Endodermal cell (in vitro differentiated cells): Measurements from ENCODE around the gene SH3YL1. TPM values are rescaled to one million over a fixed set of nuclear protein-coding genes. Genes with fewer than 3 reads are reported as not detected.
A peak's percentile ranks its signal among the peaks of the same experiment; 100 is the strongest.

Experiments used
- DNase-seq: peaks from one replicate; pipeline ENCODE4 v3.0.0-alpha.2; 2017
- H3K27ac ChIP-seq: 2 replicates; pipeline ENCODE4 v1.5.1; 2013; ENCODE audit warnings: mild to moderate bottlenecking, low read depth, low read length, moderate library complexity
- H3K27me3 ChIP-seq: 2 replicates; pipeline ENCODE4 v1.6.1; 2013; ENCODE audit warnings: mild to moderate bottlenecking, low read length, moderate library complexity; ENCODE audit not compliant: insufficient read depth, control insufficient read depth, poor library complexity, severe bottlenecking
- H3K36me3 ChIP-seq: 2 replicates; pipeline ENCODE4 v1.7.0; 2013; ENCODE audit warnings: mild to moderate bottlenecking, low read length, moderate library complexity; ENCODE audit not compliant: control insufficient read depth, insufficient read depth
- H3K4me1 ChIP-seq: one replicate; pipeline ENCODE4 v1.7.0; 2013; ENCODE audit warnings: low read length; ENCODE audit not compliant: control insufficient read depth, insufficient read depth
- H3K4me3 ChIP-seq: 2 replicates; pipeline ENCODE4 v1.5.1; 2013; ENCODE audit warnings: mild to moderate bottlenecking, low read length, moderate library complexity
- H3K9ac ChIP-seq: 2 replicates; pipeline ENCODE4 v1.6.1; 2013; ENCODE audit warnings: mild to moderate bottlenecking, low read length, moderate library complexity; ENCODE audit not compliant: poor library complexity, severe bottlenecking; ENCODE audit errors: extremely low read depth
- H3K9me3 ChIP-seq: 2 replicates; pipeline ENCODE4 v1.6.1; 2013; ENCODE audit warnings: mild to moderate bottlenecking, low read length, moderate library complexity; ENCODE audit not compliant: control insufficient read depth
- H3K27ac Mint-ChIP-seq: 2 replicates; pipeline ENCODE4 v1.8.0; 2020; ENCODE audit warnings: mixed read lengths
- H3K27me3 Mint-ChIP-seq: 2 replicates; pipeline ENCODE4 v1.8.0; 2021; ENCODE audit warnings: mild to moderate bottlenecking, mixed read lengths; ENCODE audit not compliant: insufficient read depth
- H3K36me3 Mint-ChIP-seq: 2 replicates; pipeline ENCODE4 v1.8.0; 2020; ENCODE audit warnings: low read depth, mixed read lengths
- H3K4me1 Mint-ChIP-seq: 2 replicates; pipeline ENCODE4 v1.8.0; 2020; ENCODE audit warnings: mixed read lengths
- H3K4me3 Mint-ChIP-seq: 2 replicates; pipeline ENCODE4 v1.8.0; 2020; ENCODE audit warnings: mild to moderate bottlenecking, moderate library complexity, mixed read lengths
- H3K9me3 Mint-ChIP-seq: 2 replicates; pipeline ENCODE4 v1.8.0; 2020; ENCODE audit warnings: mild to moderate bottlenecking, mixed read lengths
- CTCF ChIP-seq: fragments of 200-600 bp; sonication (generic); conservative IDR thresholded peaks from 2 replicates; pipeline ENCODE4 v1.5.0; 2021; ENCODE audit warnings: antibody characterized with exemption, mild to moderate bottlenecking
- WGBS, 2 experiments: methylation state at CpG; one replicate each; pipeline versions ENCODE4 v1.1.5 to v1.1.7; 2013; ENCODE audit warnings: missing lambda C conversion rate in 2 of 2, mixed read lengths in 1 of 2; ENCODE audit not compliant: insufficient coverage in 1 of 2, insufficient read length in 1 of 2; 5-methylcytosine and 5-hydroxymethylcytosine counted together
- total RNA-seq, 2 donors: library from RNA; stranded (reverse); fragmentation: NEBNext Ultra II Directional in 1 of 2; extraction: Animal tissue kit (Norgen Biotek cat#: 25700) in 1 of 2; gene quantifications; 2 replicates in 1 of 2; 3 replicates in 1 of 2; pipeline ENCODE4 v1.2.1, GENCODE V29; 2021

The SH3YL1 gene
- total RNA-seq, 2 donors from 2014 or later: 33.6 to 39.0 TPM

GRCh38 chr2:193141-193671 is 70.6 kb downstream of the SH3YL1 start:
- no peak overlapping the region for H3K9ac ChIP-seq
- Mint-ChIP-seq H3K27ac (no peak overlapping the region), H3K4me1 (no peaks in the 10 kb centered on the region), H3K4me3 (no peak overlapping the region), H3K9me3 (peaks cover 32% of the 10 kb centered on the region), H3K36me3 (no peaks in the 10 kb centered on the region), H3K27me3 (peaks cover 1% of the 10 kb centered on the region)
- no peak overlapping the region for H3K27ac ChIP-seq
- peaks cover 29% of the 10 kb centered on the region for H3K9me3 ChIP-seq
- H3K4me1 ChIP-seq: no peaks in the 10 kb centered on the region
- no peaks in the 10 kb centered on the region for H3K36me3 ChIP-seq
- H3K4me3 ChIP-seq: no peak overlapping the region
- DNase-seq: no peak
- no peak for TF ChIP-seq CTCF
- no peaks in the 10 kb centered on the region for H3K27me3 ChIP-seq
- WGBS, 2 experiments: 90 to 93% methylated on average over 15 to 17 of the region's 17 CpGs

GRCh38 chr2:191311-192190 is 72.3 kb downstream of the SH3YL1 start:
- Histone ChIP-seq H3K27ac (no peak overlapping the region), H3K36me3 (no peaks in the 10 kb centered on the region), H3K4me1 (no peaks in the 10 kb centered on the region), H3K9me3 (peaks cover 46% of the 10 kb centered on the region), H3K27me3 (no peaks in the 10 kb centered on the region), H3K9ac (no peak overlapping the region), H3K4me3 (no peak overlapping the region)
- Mint-ChIP-seq H3K4me3 (no peak overlapping the region), H3K36me3 (no peaks in the 10 kb centered on the region), H3K9me3 (peaks cover 48% of the 10 kb centered on the region), H3K27me3 (peaks cover 1% of the 10 kb centered on the region), H3K27ac (no peak overlapping the region), H3K4me1 (no peaks in the 10 kb centered on the region)
- no peak for DNase-seq
- 88 to 99% methylated on average over 13 to 29 of the region's 29 CpGs for WGBS, 2 experiments
- TF ChIP-seq CTCF: no peak

GRCh38 chr2:187825-188224 is 76.0 kb downstream of the SH3YL1 start:
- Histone ChIP-seq H3K4me3 (peak overlapping the region; percentile 62), H3K36me3 (no peaks in the 10 kb centered on the region), H3K27me3 (no peaks in the 10 kb centered on the region), H3K9me3 (peaks cover 82% of the 10 kb centered on the region), H3K9ac (no peak overlapping the region), H3K27ac (no peak overlapping the region), H3K4me1 (no peaks in the 10 kb centered on the region)
- Mint-ChIP-seq H3K4me3 (no peak overlapping the region), H3K9me3 (peaks cover 81% of the 10 kb centered on the region), H3K4me1 (no peaks in the 10 kb centered on the region), H3K36me3 (no peaks in the 10 kb centered on the region), H3K27ac (no peak overlapping the region), H3K27me3 (no peaks in the 10 kb centered on the region)
- DNase-seq: no peak
- 81 to 100% methylated on average over 1 to 2 of the region's 2 CpGs for WGBS, 2 experiments
- TF ChIP-seq CTCF: no peak
